ENCODE results near the gene ADGRF3.

ADGRF3 gene, protein sequence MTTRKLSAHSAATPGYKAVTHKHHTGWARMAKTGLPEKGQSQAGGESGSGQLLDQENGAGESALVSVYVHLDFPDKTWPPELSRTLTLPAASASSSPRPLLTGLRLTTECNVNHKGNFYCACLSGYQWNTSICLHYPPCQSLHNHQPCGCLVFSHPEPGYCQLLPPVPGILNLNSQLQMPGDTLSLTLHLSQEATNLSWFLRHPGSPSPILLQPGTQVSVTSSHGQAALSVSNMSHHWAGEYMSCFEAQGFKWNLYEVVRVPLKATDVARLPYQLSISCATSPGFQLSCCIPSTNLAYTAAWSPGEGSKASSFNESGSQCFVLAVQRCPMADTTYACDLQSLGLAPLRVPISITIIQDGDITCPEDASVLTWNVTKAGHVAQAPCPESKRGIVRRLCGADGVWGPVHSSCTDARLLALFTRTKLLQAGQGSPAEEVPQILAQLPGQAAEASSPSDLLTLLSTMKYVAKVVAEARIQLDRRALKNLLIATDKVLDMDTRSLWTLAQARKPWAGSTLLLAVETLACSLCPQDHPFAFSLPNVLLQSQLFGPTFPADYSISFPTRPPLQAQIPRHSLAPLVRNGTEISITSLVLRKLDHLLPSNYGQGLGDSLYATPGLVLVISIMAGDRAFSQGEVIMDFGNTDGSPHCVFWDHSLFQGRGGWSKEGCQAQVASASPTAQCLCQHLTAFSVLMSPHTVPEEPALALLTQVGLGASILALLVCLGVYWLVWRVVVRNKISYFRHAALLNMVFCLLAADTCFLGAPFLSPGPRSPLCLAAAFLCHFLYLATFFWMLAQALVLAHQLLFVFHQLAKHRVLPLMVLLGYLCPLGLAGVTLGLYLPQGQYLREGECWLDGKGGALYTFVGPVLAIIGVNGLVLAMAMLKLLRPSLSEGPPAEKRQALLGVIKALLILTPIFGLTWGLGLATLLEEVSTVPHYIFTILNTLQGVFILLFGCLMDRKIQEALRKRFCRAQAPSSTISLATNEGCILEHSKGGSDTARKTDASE

DNA sequence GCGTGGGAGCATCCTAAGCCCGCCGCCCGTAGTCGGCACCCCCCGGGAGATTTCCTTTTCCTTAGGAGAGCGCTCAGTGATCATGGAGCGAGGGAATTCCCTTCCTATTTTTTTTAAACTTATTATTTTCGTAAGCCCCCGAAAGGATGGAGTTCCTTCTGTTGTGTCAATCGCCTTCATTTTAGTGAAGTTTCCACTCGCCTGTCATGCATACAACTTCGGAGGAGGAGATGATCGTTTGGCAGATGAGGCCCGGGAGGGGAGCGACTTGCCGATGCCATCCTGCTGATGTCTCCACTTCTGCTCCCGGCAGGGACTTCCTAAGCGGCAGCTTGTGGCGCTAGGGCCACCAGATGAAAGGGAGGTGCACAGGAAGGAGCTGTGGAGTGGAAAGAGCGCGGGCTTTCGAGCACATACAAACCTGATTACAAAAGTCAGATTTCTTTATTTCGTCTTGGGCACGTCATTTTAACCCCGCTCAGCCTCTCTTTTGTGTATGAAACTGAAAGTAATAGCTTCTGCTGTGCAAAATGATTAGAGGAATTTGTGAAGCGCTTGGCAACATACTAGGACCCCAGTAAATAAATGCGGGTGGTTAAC, at the start of gene ADGRF3:
TSS of gene ADGRF3 (minus strand) at position 336 of the 600 bp plus-strand sequence. CDS start 555 bp downstream, outside the sequence.
- TF ChIP-seq, protein P1, sequence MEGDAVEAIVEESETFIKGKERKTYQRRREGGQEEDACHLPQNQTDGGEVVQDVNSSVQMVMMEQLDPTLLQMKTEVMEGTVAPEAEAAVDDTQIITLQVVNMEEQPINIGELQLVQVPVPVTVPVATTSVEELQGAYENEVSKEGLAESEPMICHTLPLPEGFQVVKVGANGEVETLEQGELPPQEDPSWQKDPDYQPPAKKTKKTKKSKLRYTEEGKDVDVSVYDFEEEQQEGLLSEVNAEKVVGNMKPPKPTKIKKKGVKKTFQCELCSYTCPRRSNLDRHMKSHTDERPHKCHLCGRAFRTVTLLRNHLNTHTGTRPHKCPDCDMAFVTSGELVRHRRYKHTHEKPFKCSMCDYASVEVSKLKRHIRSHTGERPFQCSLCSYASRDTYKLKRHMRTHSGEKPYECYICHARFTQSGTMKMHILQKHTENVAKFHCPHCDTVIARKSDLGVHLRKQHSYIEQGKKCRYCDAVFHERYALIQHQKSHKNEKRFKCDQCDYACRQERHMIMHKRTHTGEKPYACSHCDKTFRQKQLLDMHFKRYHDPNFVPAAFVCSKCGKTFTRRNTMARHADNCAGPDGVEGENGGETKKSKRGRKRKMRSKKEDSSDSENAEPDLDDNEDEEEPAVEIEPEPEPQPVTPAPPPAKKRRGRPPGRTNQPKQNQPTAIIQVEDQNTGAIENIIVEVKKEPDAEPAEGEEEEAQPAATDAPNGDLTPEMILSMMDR (IDR thresholded peaks at IDR 0.05; ENCODE audit: control insufficient read depth, insufficient read depth, low read depth, low read length, missing control alignments) = no peak
- no peak for DNase-seq (ENCODE audit: low read depth)
- peak within 1 kb of the TSS; percentile 88 for H3K4me3 ChIP-seq (ENCODE audit: control insufficient read depth, low read depth, low read length)

DNA sequence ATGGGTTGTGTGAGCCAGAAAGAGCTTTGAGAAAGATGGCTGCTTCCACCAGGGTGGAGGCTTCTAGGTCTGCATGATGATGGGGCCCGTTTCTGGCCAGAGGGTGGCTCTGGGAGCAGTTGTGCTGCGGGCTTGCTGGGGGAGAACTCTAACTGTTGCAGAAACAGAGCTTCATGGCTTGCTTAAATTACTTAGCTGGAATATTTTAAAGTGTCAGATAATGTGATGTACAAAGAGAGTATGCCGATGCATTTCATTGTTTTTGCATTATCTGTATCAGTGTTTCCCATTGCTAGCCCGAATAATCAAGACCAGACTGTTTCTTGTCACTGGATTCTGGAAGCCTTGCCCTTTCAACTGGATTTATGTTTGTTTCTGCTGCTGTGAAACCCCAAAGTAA, 48.8 kb upstream of the ADGRF3 start:
- TF ChIP-seq, protein P1 (IDR thresholded peaks at IDR 0.05; ENCODE audit: control insufficient read depth, insufficient read depth, low read depth, low read length, missing control alignments) = no peak
- no peak for DNase-seq (ENCODE audit: low read depth)

DNA sequence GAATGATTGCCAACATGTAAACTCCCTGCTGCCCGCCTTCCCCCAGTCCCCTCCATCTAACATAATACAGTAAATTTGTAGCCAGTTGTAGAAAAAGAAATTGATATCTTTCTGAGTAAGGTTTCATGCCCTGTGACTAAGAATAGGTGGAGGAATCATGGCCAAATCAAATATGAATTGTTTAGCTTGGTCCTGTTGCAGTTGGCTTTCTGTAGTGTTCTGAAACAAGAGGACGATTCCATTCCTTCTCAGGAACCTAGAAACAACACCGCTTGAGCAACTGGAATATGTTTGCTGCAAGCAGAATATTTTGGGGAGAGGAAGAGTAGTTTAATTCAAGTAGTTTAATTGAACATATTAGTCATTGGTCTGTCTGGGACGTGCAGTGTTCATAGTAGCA, 48.1 kb upstream of the ADGRF3 start:
- no peak for DNase-seq (ENCODE audit: low read depth)
- TF ChIP-seq, protein P1 (IDR thresholded peaks at IDR 0.05; ENCODE audit: control insufficient read depth, insufficient read depth, low read depth, low read length, missing control alignments) = no peak
- H3K4me3 ChIP-seq (ENCODE audit: control insufficient read depth, low read depth, low read length) = no peak overlapping the region

More for the DNA sequence above, 48.8 kb upstream of the ADGRF3 start:
- H3K4me3 ChIP-seq (ENCODE audit: control insufficient read depth, low read depth, low read length) = no peak overlapping the region

DNA sequence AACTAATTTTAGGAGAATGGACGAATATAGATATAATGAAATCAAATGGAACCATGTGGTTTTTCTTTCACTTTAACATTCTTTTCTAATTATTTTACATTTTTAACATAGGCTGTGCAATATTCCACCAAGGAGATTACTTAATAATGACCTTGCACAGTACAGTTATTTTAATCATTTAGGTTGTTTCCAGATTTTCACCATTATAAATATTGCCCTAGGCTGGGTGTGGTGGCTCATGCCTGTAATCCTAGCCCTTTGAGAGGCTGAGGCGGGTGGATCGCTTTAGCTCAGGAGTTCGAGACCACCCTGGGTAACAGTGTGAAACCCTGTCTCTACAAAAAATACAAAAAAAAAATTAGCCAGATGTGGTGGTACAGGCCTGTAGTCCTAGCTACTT, 40.6 kb upstream of the ADGRF3 start:
- no peak for DNase-seq (ENCODE audit: low read depth)
- H3K4me3 ChIP-seq (ENCODE audit: control insufficient read depth, low read depth, low read length) = no peak overlapping the region
- TF ChIP-seq, protein P1 (IDR thresholded peaks at IDR 0.05; ENCODE audit: control insufficient read depth, insufficient read depth, low read depth, low read length, missing control alignments) = no peak

DNA sequence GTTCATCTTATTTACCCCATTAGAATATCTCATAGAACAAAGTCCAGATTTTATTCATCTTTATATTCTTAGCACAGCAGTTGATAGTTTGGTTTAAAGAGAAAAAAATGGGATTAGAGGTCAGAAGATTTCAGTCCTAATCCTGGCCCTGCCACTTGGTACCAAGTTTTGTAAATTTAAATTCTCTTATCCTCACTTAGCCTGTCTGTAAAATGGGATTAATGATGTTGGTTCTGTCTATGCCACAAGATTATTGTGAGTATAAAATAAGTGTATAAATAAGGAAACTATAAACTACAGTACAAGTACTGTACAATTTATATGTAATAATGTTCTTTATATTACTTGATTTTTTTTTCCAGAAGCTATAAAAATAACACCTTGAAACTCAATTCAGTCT, 38.0 kb upstream of the ADGRF3 start:
- no peak for DNase-seq (ENCODE audit: low read depth)
- TF ChIP-seq, protein P1 (IDR thresholded peaks at IDR 0.05; ENCODE audit: control insufficient read depth, insufficient read depth, low read depth, low read length, missing control alignments) = no peak
- H3K4me3 ChIP-seq (ENCODE audit: control insufficient read depth, low read depth, low read length) = no peak overlapping the region

DNA sequence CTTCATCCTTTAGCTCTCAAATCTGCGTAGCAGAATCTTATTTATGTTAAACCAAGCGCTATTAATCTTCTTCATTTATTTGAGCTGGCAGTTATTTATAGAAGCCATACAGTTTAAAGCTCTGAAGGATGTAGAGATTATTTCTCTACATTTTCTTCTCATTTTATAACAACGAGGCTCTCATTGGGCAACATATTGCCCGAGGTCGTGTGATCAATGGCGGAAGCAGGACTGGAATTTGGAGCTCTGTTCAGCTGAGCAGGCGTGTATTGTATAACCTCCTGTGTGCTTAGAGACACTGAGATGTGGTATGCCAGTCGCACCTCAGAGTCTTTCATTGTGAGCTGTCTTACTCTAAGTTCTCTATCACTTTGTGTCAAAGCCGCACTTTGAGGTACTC, 37.6 kb upstream of the ADGRF3 start:
- DNase-seq (ENCODE audit: low read depth) = no peak
- H3K4me3 ChIP-seq (ENCODE audit: control insufficient read depth, low read depth, low read length) = no peak overlapping the region
- TF ChIP-seq, protein P1 (IDR thresholded peaks at IDR 0.05; ENCODE audit: control insufficient read depth, insufficient read depth, low read depth, low read length, missing control alignments) = no peak
